NT2/D1 (cell line): Measurements from ENCODE around the gene PIEZO1.

ENCODE experiments used
- SUZ12 ChIP-seq: IDR thresholded peaks from 2 replicates; pipeline ENCODE4 v1.6.1; 2011; ENCODE audit not compliant: insufficient read length, insufficient read depth; ENCODE audit errors: extremely low read depth
- YY1 ChIP-seq: IDR thresholded peaks from 2 replicates; pipeline ENCODE4 v1.6.1; 2011; ENCODE audit not compliant: insufficient read length, insufficient read depth
- ZNF274 ChIP-seq: IDR thresholded peaks from 2 replicates; pipeline ENCODE4 v1.6.1; 2011; ENCODE audit warnings: mild to moderate bottlenecking, low read depth, low read length

DNA sequence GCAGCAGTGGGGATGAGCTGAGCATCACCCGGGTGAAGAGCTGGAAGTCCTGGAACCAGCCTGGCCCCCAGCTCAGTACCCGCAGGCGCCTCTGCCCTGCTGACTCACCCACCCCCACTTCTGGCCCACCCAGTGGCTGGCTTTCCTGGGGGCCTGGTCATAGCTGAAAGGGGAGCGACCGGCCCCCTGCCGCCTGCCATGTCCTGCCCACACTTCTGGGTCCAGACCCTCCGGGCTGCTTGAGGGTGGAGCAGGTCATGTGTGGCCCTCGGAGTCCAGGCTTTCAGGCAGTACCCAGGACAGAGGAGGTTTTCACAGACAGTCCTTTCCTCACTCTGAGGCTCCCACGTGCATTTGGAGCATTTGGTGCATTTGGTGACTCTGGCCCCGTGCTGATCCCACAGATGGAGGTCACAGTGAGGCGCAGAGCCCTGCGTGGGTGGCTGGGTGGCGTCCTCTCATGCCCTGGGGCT, 7.1 kb upstream of the PIEZO1 start:
- TF ChIP-seq YY1 (no peak), ZNF274 (no peak), SUZ12 (no peak)
